GM12878 (cell line): ENCODE measurements around the gene PRKN. TPM values are rescaled to one million over a fixed set of nuclear protein-coding genes. Genes with fewer than 3 reads are reported as not detected.

ENCODE experiments used
- ATAC-seq: fragments of 200-7000 bp; cut with Tn5 transposase; 3 replicates; pipeline ENCODE4 v1.9.1; 2020; ENCODE audit warnings: mild to moderate bottlenecking, moderate library complexity
- BruUV-seq: library from RNA; stranded (reverse); fragments of 400-500 nt; replicated peaks from 2 replicates; lab custom pipeline; 2021; lab: Mats Ljungman, UMichigan
- CTCF ChIA-PET: fragments of 300-600 bp; sonication (Branson Sonifier 250); formaldehyde crosslinking; extraction: SDS; loops from one replicate; lab custom pipeline; 2021; ENCODE audit warnings: inconsistent platforms; lab: Yijun Ruan, JAX
- POLR2A ChIA-PET: fragments of 350-600 bp; formaldehyde crosslinking; extraction: SDS; loops from one replicate; lab custom pipeline; 2021; ENCODE audit warnings: inconsistent platforms; lab: Charles Lee
- RAD21 ChIA-PET: fragments of 300-600 bp; sonication (Branson Sonifier 250); formaldehyde crosslinking; loops from one replicate; lab custom pipeline; 2023; ENCODE audit warnings: antibody characterized with exemption; ENCODE audit not compliant: unreplicated experiment; lab: Charles Lee
- SMC1A ChIA-PET: fragments of 300-600 bp; sonication (Branson Sonifier 250); formaldehyde crosslinking; loops from one replicate; lab custom pipeline; 2023; ENCODE audit not compliant: unreplicated experiment, uncharacterized antibody; lab: Charles Lee
- DNase-seq: peaks from one replicate; pipeline ENCODE4 v3.0.0-alpha.2; 2011; ENCODE audit warnings: low read depth, low spot score
- FAIRE-seq: peaks from 3 replicates; lab custom pipeline; 2011; peaks lifted over from hg19 to GRCh38; lab: Jason Lieb, UNC
- H2AFZ ChIP-seq: 2 replicates; pipeline ENCODE4 v1.6.0; 2011; ENCODE audit warnings: low read depth, low read length, control low read depth; ENCODE audit not compliant: control insufficient read depth
- H3K27ac ChIP-seq: 2 replicates; pipeline ENCODE4 v1.5.1; 2011; ENCODE audit warnings: control low read depth; ENCODE audit not compliant: control insufficient read depth, insufficient read depth
- H3K27me3 ChIP-seq, 2 experiments: replicated peaks in 1 of 2; 2 replicates each; pipeline versions ENCODE4 v1.6.0 to v1.6.1; 2011; ENCODE audit warnings: low read length in 1 of 2; ENCODE audit not compliant: control insufficient read depth in 2 of 2, insufficient read depth in 2 of 2
- H3K36me3 ChIP-seq, 2 experiments: 2 replicates each; pipeline ENCODE4 v1.5.1; 2011; ENCODE audit warnings: low read length in 1 of 2; ENCODE audit not compliant: control insufficient read depth in 2 of 2, insufficient read depth in 2 of 2
- H3K4me1 ChIP-seq: 2 replicates; pipeline ENCODE4 v1.6.1; 2011; ENCODE audit warnings: mild to moderate bottlenecking, low read length, moderate library complexity, mixed read lengths; ENCODE audit not compliant: control insufficient read depth, insufficient read depth
- H3K4me2 ChIP-seq: 2 replicates; pipeline ENCODE4 v1.6.0; 2011; ENCODE audit warnings: control low read depth; ENCODE audit not compliant: control insufficient read depth, insufficient read depth
- H3K4me3 ChIP-seq: fragments of 200-600 bp; sonication (generic); 2 replicates; pipeline ENCODE4 v1.5.1; 2016
- H3K79me2 ChIP-seq: 2 replicates; pipeline ENCODE4 v1.6.0; 2011; ENCODE audit warnings: low read length; ENCODE audit not compliant: control insufficient read depth, insufficient read depth
- H3K9ac ChIP-seq: 2 replicates; pipeline ENCODE4 v1.8.0; 2011; ENCODE audit warnings: low read length, control low read depth, mixed read lengths; ENCODE audit not compliant: control insufficient read depth, insufficient read depth
- H3K9me3 ChIP-seq: replicated peaks from 3 replicates; pipeline ENCODE4 v1.5.1; 2011; ENCODE audit warnings: mild to moderate bottlenecking, low read length; ENCODE audit not compliant: control insufficient read depth, insufficient read depth
- H4K20me1 ChIP-seq: 2 replicates; pipeline ENCODE4 v1.6.0; 2011; ENCODE audit not compliant: control insufficient read depth, insufficient read depth
- ATF2 ChIP-seq: IDR thresholded peaks from 2 replicates; pipeline ENCODE4 v1.6.1; 2012; ENCODE audit warnings: low read length, inconsistent platforms
- CBX3 ChIP-seq: fragments of 200-600 bp; sonication (generic); IDR thresholded peaks from 2 replicates; pipeline ENCODE4 v1.6.1; 2016; ENCODE audit warnings: low read depth, borderline replicate concordance
- E2F4 ChIP-seq: IDR thresholded peaks from 2 replicates; pipeline ENCODE4 v1.6.1; 2012; ENCODE audit warnings: low read depth, low read length, improper control_type of control experiment
- HDAC2 ChIP-seq: fragments of 200-600 bp; sonication (generic); IDR thresholded peaks from 2 replicates; pipeline ENCODE4 v1.6.1; 2017
- KDM1A ChIP-seq: fragments of 200-600 bp; sonication (generic); IDR thresholded peaks from 2 replicates; pipeline ENCODE4 v1.6.1; 2016; ENCODE audit warnings: borderline replicate concordance
- MEF2A ChIP-seq: IDR thresholded peaks from 2 replicates; pipeline ENCODE4 v1.6.1; 2011; ENCODE audit warnings: low read depth, mild to moderate bottlenecking, low read length, moderate library complexity; ENCODE audit not compliant: insufficient read depth
- MTA3 ChIP-seq: IDR thresholded peaks from 2 replicates; pipeline ENCODE4 v1.6.1; 2012; ENCODE audit warnings: low read length, inconsistent platforms, borderline replicate concordance
- NR2C1 ChIP-seq: fragments of 450-650 bp; IDR thresholded peaks from 2 replicates; pipeline ENCODE4 v1.6.1; 2017; ENCODE audit warnings: antibody characterized with exemption, mild to moderate bottlenecking, moderate library complexity
- PML ChIP-seq: IDR thresholded peaks from 2 replicates; pipeline ENCODE4 v1.6.1; 2012; ENCODE audit warnings: low read length, inconsistent platforms
- POLR2A ChIP-seq: IDR thresholded peaks from 2 replicates; pipeline ENCODE4 v1.6.1; 2011; ENCODE audit warnings: low read depth, mild to moderate bottlenecking, low read length
- POU2F2 ChIP-seq: IDR thresholded peaks from 3 replicates; pipeline ENCODE4 v1.6.1; 2011; ENCODE audit warnings: low read depth, mild to moderate bottlenecking, low read length, borderline replicate concordance
- TARDBP ChIP-seq: IDR thresholded peaks from 2 replicates; pipeline ENCODE4 v1.6.1; 2016; ENCODE audit warnings: borderline replicate concordance
- TCF12 ChIP-seq: IDR thresholded peaks from 2 replicates; pipeline ENCODE4 v1.6.1; 2011; ENCODE audit warnings: low read depth, mild to moderate bottlenecking, low read length
- YY1 ChIP-seq: IDR thresholded peaks from 2 replicates; pipeline ENCODE4 v1.6.1; 2011; ENCODE audit warnings: low read depth, mild to moderate bottlenecking, low read length
- ZNF384 ChIP-seq: IDR thresholded peaks from 2 replicates; pipeline ENCODE4 v1.6.1; 2012; ENCODE audit warnings: low read depth, mild to moderate bottlenecking, low read length, improper control_type of control experiment, borderline replicate concordance
- WGBS: methylation state at CpG from one replicate; pipeline ENCODE4 v1.1.6; 2016; ENCODE audit warnings: low lambda C conversion rate; ENCODE audit not compliant: insufficient replicate concordance, insufficient coverage; ENCODE audit errors: missing lambda C conversion rate; 5-methylcytosine and 5-hydroxymethylcytosine counted together
- in situ Hi-C: fragments of 300-500 bp; cut with MboI; formaldehyde crosslinking; loops from 9 replicates; pipeline ENCODE4 v1.14.3; 2018; ENCODE audit warnings: mixed read lengths
- intact Hi-C: fragments of 100-400 bp; cut with micrococcal nuclease; formaldehyde crosslinking; loops from one replicate; pipeline ENCODE4 v1.14.2; 2022; ENCODE audit not compliant: unreplicated experiment
- polyA plus RNA-seq, 11 experiments: library from polyadenylated mRNA; depleted of rRNA in 4 of 11; unstranded in 6 of 11; stranded (reverse) in 5 of 11; fragments of >200 nt; fragmentation: Nextera tagmentation in 4 of 11; fragmentation: Illumina TruSeq in 1 of 11; extraction: Ambion mirVana in 4 of 11; extraction: Trizol in 1 of 11; gene quantifications; 1 replicate in 1 of 11; 2 replicates in 10 of 11; pipeline versions ENCODE4 v1.2.1 to v1.2.3, GENCODE V29; 2011 to 2016; ENCODE audit warnings: inconsistent platforms in 2 of 11, missing spikeins in 2 of 11, low read depth in 1 of 11
- total RNA-seq, 4 experiments: library from RNA; depleted of rRNA in 3 of 4; stranded (reverse); fragments of >200 nt in 3 of 4; fragmentation: Illumina TruSeq in 1 of 4; extraction: Trizol in 1 of 4; gene quantifications; 2 replicates each; pipeline versions ENCODE4 v1.2.1 to v1.2.3, GENCODE V29; 2013 to 2021

Gene PRKN
- total and polyA plus RNA-seq, 10 of the 15 experiments (the other 5 are each of a cell fraction or from before 2014, with no cell fraction given) = 0.06 to 0.09 TPM; not detected in 8

DNA sequence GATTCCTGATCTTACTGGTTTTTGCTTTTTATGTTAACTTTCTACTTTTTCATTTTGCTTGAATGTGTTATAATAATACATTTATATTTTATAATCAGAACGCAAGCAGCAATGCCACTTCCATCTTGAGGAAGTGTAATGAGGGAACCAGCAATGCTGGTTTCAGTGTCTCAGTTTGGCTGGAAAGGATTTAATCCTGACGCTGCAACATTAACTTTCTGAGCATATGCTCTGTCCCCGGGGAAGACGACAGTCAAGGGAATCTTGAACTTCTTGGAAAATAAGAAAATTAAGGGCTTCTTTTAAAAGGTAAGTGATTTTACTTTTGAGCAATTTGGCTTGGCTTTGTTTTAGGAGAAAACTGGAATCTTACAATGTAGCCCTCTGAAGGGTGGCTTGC, 1248.2 kb downstream of the PRKN start:
- WGBS = 31% methylated on average over 4 of the region's 4 CpGs
- no peak for DNase-seq
- no peaks in the 10 kb centered on the region for H3K36me3 ChIP-seq
- ChIA-PET RAD21 (no interaction called here), SMC1A (no interaction called here), CTCF (interaction anchor here (1.4 kb wide), 1 partner anchor 61 kb away, joined by 3 read pairs; no protein-coding TSS in a partner anchor), POLR2A (no interaction called here)
- in situ Hi-C loops = no loop called here
- H3K9me3 ChIP-seq = no peaks in the 10 kb centered on the region
- H3K27me3 ChIP-seq = no peaks in the 10 kb centered on the region; a peak in 1 of 4 replicates
- no peaks in the 10 kb centered on the region for H3K4me1 ChIP-seq
- no peak for TF ChIP-seq PML
- TF ChIP-seq TARDBP = no peak
- no TSS peak for BruUV-seq
- no peak overlapping the region for H2AFZ ChIP-seq
- H3K27ac ChIP-seq = no peak overlapping the region
- H3K4me3 ChIP-seq = no peak overlapping the region
- no peak overlapping the region for H3K4me2 ChIP-seq
- intact Hi-C loops = no loop called here
- H3K9ac ChIP-seq = no peak overlapping the region
- no peak for FAIRE-seq
- H4K20me1 ChIP-seq = no peaks in the 10 kb centered on the region
- no peaks in the 10 kb centered on the region for H3K79me2 ChIP-seq
- no peak for ATAC-seq

DNA sequence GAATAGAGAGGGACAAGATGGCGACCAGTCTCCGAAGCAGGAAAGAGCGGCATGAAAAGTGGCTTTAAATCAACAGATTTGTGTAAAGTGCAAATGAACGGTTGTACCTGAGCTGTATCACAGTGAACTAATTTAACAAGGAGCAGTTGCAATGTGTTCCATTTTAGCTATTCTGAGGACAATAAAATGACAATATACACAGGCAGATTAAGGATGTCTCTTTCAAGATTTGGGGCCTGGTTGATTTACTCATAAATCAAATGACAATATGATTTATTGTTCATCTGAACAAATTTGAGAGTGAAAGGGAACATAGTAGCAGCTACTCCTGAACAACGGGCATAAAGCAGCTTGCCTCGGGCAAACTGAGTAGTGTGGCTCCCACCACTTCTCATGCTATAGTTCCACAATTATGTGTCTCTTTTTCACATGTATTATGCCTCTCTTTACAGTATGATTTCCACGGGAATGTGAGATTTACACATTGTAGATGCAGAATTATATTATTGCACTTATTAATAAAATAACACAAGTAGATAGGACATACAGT, 1249.6 kb downstream of the PRKN start:
- Histone ChIP-seq H3K9ac (no peak overlapping the region), H3K36me3 (no peaks in the 10 kb centered on the region), H3K27me3 (no peaks in the 10 kb centered on the region; a peak in 1 of 4 replicates), H3K9me3 (no peaks in the 10 kb centered on the region), H3K27ac (no peak overlapping the region), H3K4me1 (no peaks in the 10 kb centered on the region), H3K4me3 (no peak overlapping the region), H2AFZ (no peak overlapping the region), H4K20me1 (no peaks in the 10 kb centered on the region), H3K4me2 (no peak overlapping the region), H3K79me2 (no peaks in the 10 kb centered on the region)
- ChIA-PET RAD21 (no interaction called here), SMC1A (no interaction called here), CTCF (interaction anchor here (1.4 kb wide), 1 partner anchor 60 kb away, joined by 3 read pairs; no protein-coding TSS in a partner anchor)
- ATAC-seq = no peak
- intact Hi-C loops (no loop called here), in situ Hi-C loops (no loop called here)
- DNase-seq = no peak
- no peak for FAIRE-seq
- 34% methylated on average over 7 of the region's 7 CpGs for WGBS
- no peak for TF ChIP-seq TCF12
- no peak for TF ChIP-seq MEF2A
- no peak for TF ChIP-seq NR2C1
- no peak for TF ChIP-seq POLR2A
- TF ChIP-seq ATF2 = no peak
- no peak for TF ChIP-seq POU2F2
- TF ChIP-seq ZNF384 = no peak
- TF ChIP-seq KDM1A = no peak
- TF ChIP-seq MTA3 = no peak
- TF ChIP-seq HDAC2 = no peak
- no peak for TF ChIP-seq E2F4
- no peak for TF ChIP-seq CBX3
- no peak for TF ChIP-seq PML
- TF ChIP-seq YY1 = no peak
- TF ChIP-seq, all 136 proteins: peak for 0
- BruUV-seq = no TSS peak
- POLR2A ChIA-PET = no interaction called here
